T-helper 2 cell treated with Interferon-gamma antibody and Interleukin-4, amounts not matched to agents 5 μg/mL and 100 μg/mL, for 36 hours (primary cell): ENCODE results near the gene MUC6.

ENCODE experiments used
- DNase-seq: peaks from one replicate; pipeline ENCODE4 v3.0.0; 2021; ENCODE audit warnings: low spot score
- H3K27ac Mint-ChIP-seq: one replicate; pipeline ENCODE4 v1.8.0; 2021; ENCODE audit warnings: mild to moderate bottlenecking, mixed read lengths
- H3K27me3 Mint-ChIP-seq: one replicate; pipeline ENCODE4 v1.8.0; 2021; ENCODE audit warnings: low read depth, mixed read lengths
- H3K36me3 Mint-ChIP-seq: one replicate; pipeline ENCODE4 v1.8.0; 2021; ENCODE audit warnings: low read depth, mixed read lengths
- H3K4me1 Mint-ChIP-seq: one replicate; pipeline ENCODE4 v1.8.0; 2021; ENCODE audit warnings: low read depth, mixed read lengths
- H3K4me3 Mint-ChIP-seq: one replicate; pipeline ENCODE4 v1.8.0; 2022; ENCODE audit warnings: mild to moderate bottlenecking, moderate library complexity, mixed read lengths
- H3K9me3 Mint-ChIP-seq: one replicate; pipeline ENCODE4 v1.8.0; 2021; ENCODE audit warnings: mixed read lengths

The MUC6 gene

DNA sequence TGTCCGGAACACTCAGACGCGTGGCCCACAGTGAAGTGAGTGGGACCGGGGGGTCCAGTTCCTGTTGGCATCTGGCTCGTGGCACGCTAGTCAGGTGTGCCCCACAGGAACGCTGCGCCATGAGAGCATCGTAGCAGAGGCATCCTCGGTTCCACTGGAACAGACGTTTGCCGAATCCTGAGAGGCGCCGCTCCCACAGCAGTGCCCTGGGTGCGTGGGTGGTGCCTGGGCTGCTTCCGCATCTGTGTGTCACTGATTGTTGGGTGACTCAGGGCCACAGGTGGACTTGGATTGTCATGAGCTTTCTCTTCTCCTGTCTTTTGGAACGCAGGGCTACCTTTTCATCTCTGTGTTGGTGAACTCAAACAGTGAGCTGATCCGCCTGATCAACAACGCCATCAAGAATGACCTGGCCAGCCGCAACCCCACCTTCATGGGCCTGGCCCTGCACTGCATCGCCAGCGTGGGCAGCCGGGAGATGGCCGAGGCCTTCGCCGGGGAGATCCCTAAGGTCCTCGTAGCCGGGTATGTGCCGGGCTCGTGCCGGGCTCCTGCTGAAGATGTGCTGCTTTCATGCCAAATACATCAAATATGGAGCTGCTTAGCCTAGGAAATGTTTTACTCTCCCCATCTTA is 64.7 kb downstream of the MUC6 start:
- H3K36me3 Mint-ChIP-seq: peaks cover 11% of the 10 kb centered on the region

DNA sequence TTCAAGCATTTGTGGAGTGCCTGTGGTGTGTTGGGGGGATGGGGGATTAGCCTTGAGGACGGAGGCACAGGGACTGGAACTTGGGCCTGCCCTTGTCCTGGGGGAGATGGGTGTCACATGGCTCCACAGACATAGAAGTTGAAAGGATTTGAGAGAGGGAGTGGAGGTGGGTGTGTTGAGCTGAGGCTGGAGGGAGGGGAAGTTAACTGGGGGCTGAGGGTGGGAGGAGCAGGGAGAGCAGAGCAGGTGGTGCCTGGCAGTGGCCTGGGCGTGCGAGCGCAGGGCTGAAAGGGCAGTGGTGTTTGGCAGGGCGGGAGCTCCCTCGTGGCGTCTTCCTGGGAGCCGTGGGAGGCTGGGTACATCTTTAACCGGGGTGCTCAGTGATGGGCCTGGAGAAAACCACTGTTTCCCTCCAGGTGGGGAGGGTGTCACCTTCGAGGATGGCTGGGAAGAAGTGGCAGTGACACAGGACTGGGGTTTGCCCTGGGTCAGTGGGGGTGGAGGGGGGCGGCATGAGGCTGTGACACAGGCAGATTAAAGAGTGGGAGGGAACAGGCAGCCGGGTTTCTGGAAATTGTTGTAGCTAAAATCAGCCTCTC is 65.3 kb downstream of the MUC6 start:
- peaks cover 11% of the 10 kb centered on the region for H3K36me3 Mint-ChIP-seq
- H3K27me3 Mint-ChIP-seq: no peaks in the 10 kb centered on the region
- no peaks in the 10 kb centered on the region for H3K9me3 Mint-ChIP-seq
- H3K4me1 Mint-ChIP-seq: peaks cover 20% of the 10 kb centered on the region
- no peak overlapping the region for H3K4me3 Mint-ChIP-seq
- DNase-seq: no peak
- peak overlapping the region; percentile 39 for H3K27ac Mint-ChIP-seq

More for the DNA sequence above, 64.7 kb downstream of the MUC6 start:
- H3K9me3 Mint-ChIP-seq: no peaks in the 10 kb centered on the region
- H3K27ac Mint-ChIP-seq: no peak overlapping the region
- DNase-seq: no peak
- H3K27me3 Mint-ChIP-seq: no peaks in the 10 kb centered on the region
- H3K4me3 Mint-ChIP-seq: no peak overlapping the region
- H3K4me1 Mint-ChIP-seq: peaks cover 22% of the 10 kb centered on the region

GRCh38 chr11:970319-970871 is 66.1 kb downstream of the MUC6 start:
- peak overlapping the region; percentile 33 for H3K27ac Mint-ChIP-seq
- no peaks in the 10 kb centered on the region for H3K27me3 Mint-ChIP-seq
- no peak for DNase-seq
- no peaks in the 10 kb centered on the region for H3K9me3 Mint-ChIP-seq
- peaks cover 17% of the 10 kb centered on the region for H3K4me1 Mint-ChIP-seq
- H3K4me3 Mint-ChIP-seq: peak overlapping the region; percentile 49
- H3K36me3 Mint-ChIP-seq: peaks cover 14% of the 10 kb centered on the region

GRCh38 chr11:969651-970205 is 66.8 kb downstream of the MUC6 start:
- Mint-ChIP-seq H3K27me3 (no peaks in the 10 kb centered on the region), H3K9me3 (no peaks in the 10 kb centered on the region), H3K4me3 (peak overlapping the region; percentile 49), H3K27ac (peak overlapping the region; percentile 33), H3K36me3 (peaks cover 17% of the 10 kb centered on the region), H3K4me1 (peaks cover 17% of the 10 kb centered on the region)
- DNase-seq: no peak

GRCh38 chr11:968822-969221 is 67.7 kb downstream of the MUC6 start:
- no peak overlapping the region for H3K27ac Mint-ChIP-seq
- H3K4me3 Mint-ChIP-seq: no peak overlapping the region
- peaks cover 18% of the 10 kb centered on the region for H3K4me1 Mint-ChIP-seq
- DNase-seq: no peak
- peaks cover 25% of the 10 kb centered on the region for H3K36me3 Mint-ChIP-seq
- H3K27me3 Mint-ChIP-seq: no peaks in the 10 kb centered on the region
- no peaks in the 10 kb centered on the region for H3K9me3 Mint-ChIP-seq

DNA sequence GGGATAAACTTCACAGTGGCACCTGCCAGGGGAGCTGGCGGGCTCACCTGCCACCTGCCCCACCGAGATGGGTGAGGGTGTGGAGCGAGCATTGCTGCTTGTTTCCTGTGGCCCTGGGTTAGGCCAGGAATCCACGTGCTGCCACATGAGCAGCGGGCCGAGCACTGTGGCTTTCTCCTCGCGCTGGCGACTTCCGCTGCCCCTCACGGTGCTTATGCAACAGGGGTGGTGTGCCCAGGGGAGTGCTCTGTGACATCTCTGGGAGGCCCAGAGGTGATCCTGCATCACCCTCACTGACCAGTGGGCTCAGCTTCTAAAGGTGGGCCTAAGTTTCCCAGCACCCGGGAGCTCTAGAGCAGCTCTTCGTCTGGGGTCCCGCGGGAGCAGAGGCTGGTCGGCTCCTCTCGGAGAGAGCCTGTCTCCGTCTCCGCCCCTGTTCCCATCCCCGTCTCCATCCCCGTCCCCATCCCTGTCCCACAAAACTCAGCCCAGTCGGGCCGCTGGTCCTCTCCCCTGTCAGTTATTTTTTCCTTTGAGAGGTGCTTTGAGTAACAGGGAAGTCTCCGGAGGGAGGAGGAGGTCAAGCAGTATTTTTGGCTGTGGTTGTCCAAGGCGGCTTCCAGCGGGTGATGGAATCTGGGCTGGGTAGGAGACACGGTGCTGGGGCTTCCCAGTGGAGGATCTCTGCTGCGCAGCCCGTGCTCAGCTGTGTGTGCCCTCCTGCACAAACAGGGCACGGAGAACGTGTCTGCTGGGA is 68.3 kb downstream of the MUC6 start:
- no peak for DNase-seq
- Mint-ChIP-seq H3K27me3 (no peaks in the 10 kb centered on the region), H3K9me3 (no peaks in the 10 kb centered on the region), H3K4me3 (no peak overlapping the region), H3K4me1 (peaks cover 18% of the 10 kb centered on the region), H3K36me3 (peaks cover 30% of the 10 kb centered on the region), H3K27ac (no peak overlapping the region)

GRCh38 chr11:965206-965775 is 71.2 kb downstream of the MUC6 start:
- H3K27ac Mint-ChIP-seq: no peak overlapping the region
- H3K9me3 Mint-ChIP-seq: no peaks in the 10 kb centered on the region
- H3K27me3 Mint-ChIP-seq: no peaks in the 10 kb centered on the region
- H3K4me1 Mint-ChIP-seq: peaks cover 11% of the 10 kb centered on the region
- H3K4me3 Mint-ChIP-seq: no peak overlapping the region
- DNase-seq: no peak
- H3K36me3 Mint-ChIP-seq: peaks cover 35% of the 10 kb centered on the region

DNA sequence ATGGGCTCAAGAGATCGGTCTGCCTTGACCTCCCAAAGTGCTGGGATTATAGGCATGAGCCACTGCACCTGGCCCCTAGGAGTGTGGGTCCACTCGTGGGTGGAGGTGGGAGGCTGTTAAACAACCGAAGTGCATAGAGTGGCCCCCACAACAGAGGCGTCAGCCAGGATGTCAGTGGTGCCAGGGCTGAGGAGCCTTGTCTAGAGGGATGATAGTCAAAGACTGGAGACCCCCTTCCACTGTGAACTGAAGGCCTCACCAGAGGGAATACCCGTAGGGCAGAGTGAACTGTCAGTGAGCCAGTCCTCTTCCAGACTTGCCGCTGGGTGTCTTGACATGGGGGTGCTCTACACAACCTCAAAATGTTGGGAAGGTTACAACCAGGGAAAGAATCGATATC is 72.7 kb downstream of the MUC6 start:
- Mint-ChIP-seq H3K4me3 (no peak overlapping the region), H3K9me3 (no peaks in the 10 kb centered on the region), H3K27ac (peak overlapping the region; percentile 63), H3K36me3 (peaks cover 31% of the 10 kb centered on the region), H3K4me1 (peaks cover 4% of the 10 kb centered on the region), H3K27me3 (no peaks in the 10 kb centered on the region)
- DNase-seq: no peak
